ENCODE results near the gene KIF12.

The KIF12 gene

DNA sequence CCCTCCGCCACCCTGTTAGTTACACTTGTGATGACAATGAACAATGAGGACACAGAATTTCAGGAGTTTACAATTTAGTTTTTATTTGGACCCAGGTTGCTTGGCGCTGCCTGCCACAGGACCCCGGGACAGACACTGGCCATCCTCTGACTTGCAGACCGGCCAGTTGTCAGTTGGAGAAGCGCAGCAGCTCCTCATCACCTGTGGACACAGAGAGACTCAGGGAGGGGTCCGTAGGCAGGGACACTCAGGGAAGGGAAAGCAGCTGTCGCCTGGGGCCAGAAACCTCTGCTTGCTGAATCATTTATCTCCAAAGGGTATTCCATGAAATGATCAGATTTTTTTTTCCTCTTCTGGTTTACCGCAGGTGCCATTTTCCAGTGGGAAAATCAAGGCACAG lies 39.0 kb downstream of the KIF12 start:
- Histone ChIP-seq H3K9me3 (ENCODE audit: control insufficient read depth, insufficient read depth, low read length) (no peaks in the 10 kb centered on the region), H3K36me3 (ENCODE audit: insufficient read depth, low read length) (no peaks in the 10 kb centered on the region), H3K9ac (ENCODE audit: low read depth, low read length) (no peak overlapping the region), H3K4me1 (ENCODE audit: insufficient read depth, low read length) (no peaks in the 10 kb centered on the region)

DNA sequence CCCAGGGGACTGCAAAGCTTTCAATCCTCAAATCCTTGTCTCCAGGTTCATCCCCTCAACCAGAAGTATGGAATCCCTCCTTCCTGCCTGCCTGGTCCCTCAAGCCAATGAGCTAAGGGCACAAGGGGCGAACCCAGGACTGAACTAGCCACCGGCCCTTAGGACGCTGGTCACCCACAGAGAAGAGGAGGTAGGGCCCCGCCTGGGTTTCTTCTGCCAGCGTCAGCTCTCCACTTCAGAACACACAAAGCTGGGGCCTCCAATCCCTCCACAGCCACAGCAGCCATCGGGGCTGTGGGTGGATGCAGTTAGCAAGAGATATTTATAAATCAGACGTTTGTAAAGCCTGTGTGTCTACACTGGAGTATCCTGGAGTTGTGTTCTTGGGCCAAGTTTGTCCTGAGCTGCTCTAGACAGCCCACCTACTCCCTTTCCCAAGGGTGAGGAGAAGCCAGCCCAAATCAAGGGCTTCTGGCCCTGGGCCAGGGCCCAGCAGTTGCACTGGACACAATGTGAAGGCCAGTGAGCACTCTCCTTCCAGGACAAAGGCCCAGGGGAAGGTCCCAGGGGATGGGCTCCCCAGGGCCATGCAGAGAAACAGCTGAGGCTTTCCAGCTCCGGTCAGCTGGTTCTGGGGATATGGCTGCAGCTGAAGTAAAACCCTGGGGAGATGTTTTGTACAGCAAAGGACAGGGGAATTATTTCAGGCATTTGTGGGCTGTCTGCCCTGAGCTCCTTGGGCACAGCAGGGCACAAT lies 39.9 kb downstream of the KIF12 start:
- H3K36me3 ChIP-seq (ENCODE audit: insufficient read depth, low read length): no peaks in the 10 kb centered on the region
- H3K4me1 ChIP-seq (ENCODE audit: insufficient read depth, low read length): no peaks in the 10 kb centered on the region
- no peak overlapping the region for H3K9ac ChIP-seq (ENCODE audit: low read depth, low read length)
- no peaks in the 10 kb centered on the region for H3K9me3 ChIP-seq (ENCODE audit: control insufficient read depth, insufficient read depth, low read length)

DNA sequence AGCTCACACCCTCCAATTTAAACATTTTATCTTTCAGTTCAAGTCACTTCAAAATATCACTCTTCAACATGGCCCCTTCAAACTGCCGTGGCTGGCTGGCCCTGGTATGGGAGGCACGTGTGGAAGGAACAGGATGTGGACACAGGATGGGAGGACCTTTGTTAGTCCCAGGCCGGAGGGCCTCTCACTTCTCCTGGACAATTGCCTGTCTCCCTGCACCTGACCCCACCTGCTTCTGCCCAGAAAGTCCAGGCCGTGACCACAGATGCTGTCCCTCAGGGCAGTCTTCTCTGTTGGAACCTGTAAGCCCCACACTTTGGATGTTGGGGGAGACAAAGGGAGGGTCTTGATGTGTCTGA lies 40.4 kb downstream of the KIF12 start:
- no peaks in the 10 kb centered on the region for H3K9me3 ChIP-seq (ENCODE audit: control insufficient read depth, insufficient read depth, low read length)
- H3K9ac ChIP-seq (ENCODE audit: low read depth, low read length): no peak overlapping the region
- H3K36me3 ChIP-seq (ENCODE audit: insufficient read depth, low read length): no peaks in the 10 kb centered on the region
- H3K4me1 ChIP-seq (ENCODE audit: insufficient read depth, low read length): no peaks in the 10 kb centered on the region

DNA sequence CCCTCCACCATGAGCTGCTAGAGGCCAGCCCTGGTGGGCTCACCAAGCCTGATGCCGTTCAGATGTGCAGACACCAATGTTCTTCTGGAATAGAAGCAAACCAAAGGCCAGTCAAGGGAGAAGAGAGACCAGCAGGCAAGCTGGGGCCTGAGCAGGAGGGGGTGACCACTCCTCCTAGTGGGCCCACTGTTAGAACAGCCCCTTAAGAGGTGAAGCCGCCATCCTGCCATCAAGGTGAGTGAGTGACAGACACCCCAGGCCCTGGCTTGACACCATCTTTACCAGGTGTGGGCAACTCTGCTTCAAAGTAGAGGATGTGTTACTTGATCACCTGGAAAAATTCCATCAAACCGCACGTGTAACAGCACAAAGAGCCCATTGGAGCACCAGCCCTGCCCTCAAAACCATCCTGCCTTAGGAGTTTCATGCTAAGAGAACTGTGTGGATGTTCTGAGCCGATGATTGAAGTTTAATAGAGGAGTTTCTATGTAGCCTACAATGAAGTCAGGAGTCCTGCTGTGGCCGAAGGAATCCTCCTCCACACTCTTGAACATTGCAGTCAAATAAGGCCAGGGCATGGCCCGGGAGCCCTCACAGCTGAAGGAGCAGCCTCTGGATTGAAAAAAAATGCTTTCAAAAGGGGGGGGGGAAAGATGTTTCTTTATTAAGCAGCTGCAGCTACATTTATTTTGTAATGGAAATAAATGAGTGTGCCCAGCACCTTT lies 41.8 kb downstream of the KIF12 start:
- Histone ChIP-seq H3K4me1 (ENCODE audit: insufficient read depth, low read length) (no peaks in the 10 kb centered on the region), H3K36me3 (ENCODE audit: insufficient read depth, low read length) (no peaks in the 10 kb centered on the region), H3K9ac (ENCODE audit: low read depth, low read length) (no peak overlapping the region), H3K9me3 (ENCODE audit: control insufficient read depth, insufficient read depth, low read length) (no peaks in the 10 kb centered on the region)

DNA sequence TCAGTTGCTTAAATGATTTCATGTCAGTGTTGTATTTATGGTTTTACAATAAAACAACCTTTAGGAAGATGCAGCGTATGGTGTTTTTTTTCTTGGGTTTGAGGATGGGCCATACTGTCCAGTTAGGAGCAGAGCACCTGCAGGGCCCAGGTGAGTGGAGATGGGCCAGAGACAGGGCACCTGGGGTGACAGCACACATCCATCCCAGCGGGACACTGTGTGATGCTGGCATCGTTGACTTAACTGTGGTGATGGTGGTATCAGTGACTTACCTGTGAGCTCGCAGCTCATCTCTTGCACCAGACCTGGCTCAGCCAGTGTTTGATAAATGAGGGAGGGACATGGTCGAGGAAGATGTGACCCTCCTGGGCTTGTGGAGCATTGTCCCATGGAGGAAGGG lies 42.6 kb downstream of the KIF12 start:
- H3K36me3 ChIP-seq (ENCODE audit: insufficient read depth, low read length): no peaks in the 10 kb centered on the region
- H3K9ac ChIP-seq (ENCODE audit: low read depth, low read length): no peak overlapping the region
- H3K9me3 ChIP-seq (ENCODE audit: control insufficient read depth, insufficient read depth, low read length): no peaks in the 10 kb centered on the region
- no peaks in the 10 kb centered on the region for H3K4me1 ChIP-seq (ENCODE audit: insufficient read depth, low read length)

DNA sequence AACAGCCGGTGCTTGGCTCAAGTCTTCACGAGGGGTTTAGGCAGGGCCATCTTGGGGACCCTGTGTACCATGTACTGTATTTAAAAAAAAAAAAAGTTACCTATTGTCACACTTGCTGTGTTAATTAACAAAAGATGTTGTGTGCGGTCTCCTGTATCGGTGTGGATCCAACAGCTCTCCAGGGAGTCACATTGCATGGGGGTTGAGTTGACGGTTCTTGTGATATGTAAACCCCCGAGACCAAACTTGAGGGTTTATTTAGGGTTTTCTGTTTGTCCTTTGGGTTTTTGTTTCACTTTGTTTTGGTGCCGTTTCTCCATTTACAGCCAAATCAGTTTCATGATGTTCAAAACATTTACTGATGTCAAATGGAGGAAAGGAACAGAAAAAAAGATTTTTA lies 43.2 kb downstream of the KIF12 start:
- H3K9me3 ChIP-seq (ENCODE audit: control insufficient read depth, insufficient read depth, low read length): no peaks in the 10 kb centered on the region
- H3K36me3 ChIP-seq (ENCODE audit: insufficient read depth, low read length): no peaks in the 10 kb centered on the region
- no peak overlapping the region for H3K9ac ChIP-seq (ENCODE audit: low read depth, low read length)
- H3K4me1 ChIP-seq (ENCODE audit: insufficient read depth, low read length): no peaks in the 10 kb centered on the region

DNA sequence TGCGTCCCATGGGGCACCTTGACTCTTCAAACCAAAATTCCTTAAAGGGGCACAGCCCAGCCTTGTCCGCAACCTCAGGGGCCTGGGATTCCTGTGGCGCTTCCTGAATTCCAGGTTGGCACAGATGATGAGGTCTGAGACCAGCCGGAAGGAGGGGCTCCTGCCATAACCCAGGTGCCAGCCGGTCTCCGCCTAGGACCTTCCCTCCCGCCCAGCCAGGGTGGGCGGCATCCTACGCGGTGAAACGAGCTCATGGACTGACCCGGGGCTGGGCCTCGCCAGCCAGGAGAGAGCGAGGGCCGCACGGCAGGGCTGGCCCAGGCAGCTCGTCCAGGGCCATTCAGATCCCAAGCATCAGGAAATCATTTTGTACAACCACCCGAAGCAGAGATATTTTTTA lies 44.0 kb downstream of the KIF12 start:
- H3K9me3 ChIP-seq (ENCODE audit: control insufficient read depth, insufficient read depth, low read length): no peaks in the 10 kb centered on the region
- H3K4me1 ChIP-seq (ENCODE audit: insufficient read depth, low read length): no peaks in the 10 kb centered on the region
- H3K9ac ChIP-seq (ENCODE audit: low read depth, low read length): no peak overlapping the region
- H3K36me3 ChIP-seq (ENCODE audit: insufficient read depth, low read length): 0 out of 2 replicates have a peak, but pooled peaks cover 1% of the 10 kb centered on the region

DNA sequence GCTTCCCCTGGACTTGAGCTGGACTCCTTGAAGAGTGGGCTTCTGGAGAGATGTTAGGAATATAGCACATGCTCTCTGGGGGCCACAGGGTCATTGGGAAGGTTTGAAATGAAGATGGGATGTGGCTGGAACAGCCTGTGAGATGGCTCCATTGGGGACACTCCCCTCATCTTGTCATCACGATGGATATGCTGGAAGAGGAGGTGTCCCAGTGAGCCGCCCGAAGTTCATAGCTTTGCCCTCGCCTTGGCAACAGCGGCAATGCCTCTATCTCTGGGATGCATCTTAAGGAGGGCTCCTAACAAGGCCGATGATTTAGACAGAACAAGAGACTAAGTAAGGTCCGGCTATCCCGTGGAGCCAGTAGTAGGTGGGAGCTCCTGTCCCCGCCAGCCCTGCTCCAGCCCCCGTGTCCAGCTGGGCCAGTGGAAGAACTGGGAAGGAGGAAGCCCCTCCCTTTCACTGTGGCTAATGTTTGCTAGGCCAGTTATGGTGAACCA lies 44.9 kb downstream of the KIF12 start:
- Histone ChIP-seq H3K4me1 (ENCODE audit: insufficient read depth, low read length) (no peaks in the 10 kb centered on the region), H3K36me3 (ENCODE audit: insufficient read depth, low read length) (peaks cover 9% of the 10 kb centered on the region), H3K9ac (ENCODE audit: low read depth, low read length) (no peak overlapping the region), H3K9me3 (ENCODE audit: control insufficient read depth, insufficient read depth, low read length) (no peaks in the 10 kb centered on the region)

DNA sequence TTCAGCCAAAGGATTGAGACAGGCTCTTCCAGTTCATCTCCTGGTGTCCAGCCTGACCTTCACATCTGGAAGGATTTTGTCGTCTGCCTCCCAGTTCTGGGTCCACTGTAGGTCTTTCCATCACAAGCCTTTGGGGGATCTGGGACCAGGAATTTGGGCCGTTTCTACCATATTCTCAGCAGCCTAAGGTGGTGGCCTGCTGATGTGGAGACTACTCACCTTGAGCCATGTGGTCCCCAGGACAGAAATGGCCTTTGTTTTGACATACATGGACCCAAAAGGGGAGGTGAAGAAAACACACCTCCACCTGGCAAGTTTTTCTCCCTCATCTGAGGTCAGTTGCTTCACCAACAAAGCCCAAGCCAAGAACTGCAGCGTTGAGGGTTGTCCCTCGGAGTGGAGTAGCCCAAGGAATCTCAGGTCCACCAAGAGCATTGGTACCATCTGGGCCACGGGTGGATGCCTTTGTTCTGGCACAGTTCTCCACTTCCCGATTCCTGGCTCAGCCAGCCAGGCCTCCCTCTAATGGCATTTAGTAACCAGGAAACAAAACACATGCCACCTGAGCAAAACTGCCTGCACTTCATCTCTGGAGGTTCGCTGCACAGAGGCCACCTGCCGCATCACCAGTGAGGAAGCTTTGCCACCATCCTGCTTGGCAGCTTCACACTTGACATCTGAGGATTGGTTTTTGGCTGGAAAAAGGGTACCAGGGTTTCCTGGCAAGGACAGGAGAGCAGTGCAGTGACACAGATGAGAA lies 45.7 kb downstream of the KIF12 start:
- Histone ChIP-seq H3K4me1 (ENCODE audit: insufficient read depth, low read length) (no peaks in the 10 kb centered on the region), H3K36me3 (ENCODE audit: insufficient read depth, low read length) (peaks cover 13% of the 10 kb centered on the region), H3K9me3 (ENCODE audit: control insufficient read depth, insufficient read depth, low read length) (no peaks in the 10 kb centered on the region), H3K9ac (ENCODE audit: low read depth, low read length) (no peak overlapping the region)

DNA sequence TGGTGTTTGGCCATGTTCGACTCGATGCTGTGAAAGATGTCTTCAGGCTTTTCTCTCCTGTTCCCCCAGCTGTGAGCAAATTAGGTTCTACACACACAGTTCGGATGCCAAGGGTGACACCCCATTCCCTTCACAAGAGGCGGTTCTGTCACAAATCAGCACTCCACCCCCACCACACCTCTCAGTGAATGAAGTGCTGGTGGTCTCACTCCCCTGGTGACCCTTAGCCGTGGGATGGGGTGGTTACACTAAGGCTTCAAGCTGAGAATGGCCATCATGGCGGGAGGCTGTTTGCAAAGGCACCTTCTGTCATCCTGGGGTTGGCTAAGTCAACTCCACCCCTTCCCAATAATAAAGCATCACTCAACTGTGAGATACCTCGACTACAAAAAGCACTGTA lies 47.4 kb downstream of the KIF12 start:
- no peaks in the 10 kb centered on the region for H3K9me3 ChIP-seq (ENCODE audit: control insufficient read depth, insufficient read depth, low read length)
- H3K36me3 ChIP-seq (ENCODE audit: insufficient read depth, low read length): peaks cover 13% of the 10 kb centered on the region
- no peaks in the 10 kb centered on the region for H3K4me1 ChIP-seq (ENCODE audit: insufficient read depth, low read length)
- no peak overlapping the region for H3K9ac ChIP-seq (ENCODE audit: low read depth, low read length)

DNA sequence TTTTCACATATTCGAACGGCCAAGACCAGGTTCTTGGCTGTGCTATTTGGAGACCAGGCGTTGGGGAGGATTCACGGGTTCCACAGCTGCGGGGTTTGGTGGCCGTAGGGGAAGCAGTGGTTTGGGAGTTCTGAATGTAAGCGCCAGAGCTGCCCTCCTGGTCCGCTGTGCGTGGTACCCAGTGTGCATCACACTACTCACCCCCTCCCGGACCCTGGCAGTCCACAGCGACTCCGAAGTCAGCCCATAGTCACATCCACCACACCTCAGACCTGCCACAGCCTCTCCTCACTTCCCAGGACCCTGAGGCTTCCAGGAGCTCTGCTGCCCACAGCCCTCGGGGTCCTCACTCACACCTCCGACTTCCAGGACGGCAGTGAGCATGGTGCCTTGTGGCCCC lies 47.8 kb downstream of the KIF12 start:
- Histone ChIP-seq H3K36me3 (ENCODE audit: insufficient read depth, low read length) (peaks cover 13% of the 10 kb centered on the region), H3K9ac (ENCODE audit: low read depth, low read length) (no peak overlapping the region), H3K4me1 (ENCODE audit: insufficient read depth, low read length) (no peaks in the 10 kb centered on the region), H3K9me3 (ENCODE audit: control insufficient read depth, insufficient read depth, low read length) (no peaks in the 10 kb centered on the region)

DNA sequence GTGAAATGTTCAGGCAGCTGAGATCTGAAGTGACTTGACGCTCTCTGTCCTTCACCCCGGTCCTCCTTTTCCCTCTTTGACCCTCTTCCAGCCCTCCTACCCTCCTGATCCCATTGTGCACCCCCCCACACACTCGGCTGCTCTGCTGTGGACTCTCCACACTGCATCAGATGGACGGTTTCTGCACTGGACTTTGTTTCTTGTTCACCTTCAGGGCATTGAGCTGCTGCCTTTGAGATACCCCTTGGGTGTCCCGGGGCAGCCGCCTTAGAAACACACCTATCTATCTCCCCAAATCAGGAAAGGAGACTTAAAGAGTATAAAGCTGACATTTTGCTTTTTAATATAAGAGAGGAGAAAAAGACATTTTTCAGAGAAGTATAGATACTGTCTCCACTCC lies 48.4 kb downstream of the KIF12 start:
- H3K4me1 ChIP-seq (ENCODE audit: insufficient read depth, low read length): no peaks in the 10 kb centered on the region
- H3K9ac ChIP-seq (ENCODE audit: low read depth, low read length): no peak overlapping the region
- H3K36me3 ChIP-seq (ENCODE audit: insufficient read depth, low read length): peaks cover 13% of the 10 kb centered on the region
- H3K9me3 ChIP-seq (ENCODE audit: control insufficient read depth, insufficient read depth, low read length): no peaks in the 10 kb centered on the region

DNA sequence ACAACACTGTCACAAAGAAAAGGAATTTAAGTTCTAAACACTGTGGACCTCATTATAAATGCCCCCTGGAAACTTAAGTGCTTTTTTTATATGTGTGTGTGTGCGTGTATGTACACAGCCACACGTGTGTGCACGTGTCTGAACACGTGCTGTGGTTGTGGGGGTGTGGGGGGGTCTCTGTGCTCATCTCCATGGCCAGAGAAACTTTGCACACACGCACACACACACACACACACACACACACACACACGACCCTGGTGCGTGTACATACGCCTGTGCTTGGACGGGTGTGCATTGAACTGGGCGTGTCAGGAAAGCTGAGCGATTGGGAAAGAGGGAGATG lies 48.9 kb downstream of the KIF12 start:
- Histone ChIP-seq H3K4me1 (ENCODE audit: insufficient read depth, low read length) (no peaks in the 10 kb centered on the region), H3K36me3 (ENCODE audit: insufficient read depth, low read length) (peaks cover 13% of the 10 kb centered on the region), H3K9me3 (ENCODE audit: control insufficient read depth, insufficient read depth, low read length) (no peaks in the 10 kb centered on the region), H3K9ac (ENCODE audit: low read depth, low read length) (no peak overlapping the region)

DNA sequence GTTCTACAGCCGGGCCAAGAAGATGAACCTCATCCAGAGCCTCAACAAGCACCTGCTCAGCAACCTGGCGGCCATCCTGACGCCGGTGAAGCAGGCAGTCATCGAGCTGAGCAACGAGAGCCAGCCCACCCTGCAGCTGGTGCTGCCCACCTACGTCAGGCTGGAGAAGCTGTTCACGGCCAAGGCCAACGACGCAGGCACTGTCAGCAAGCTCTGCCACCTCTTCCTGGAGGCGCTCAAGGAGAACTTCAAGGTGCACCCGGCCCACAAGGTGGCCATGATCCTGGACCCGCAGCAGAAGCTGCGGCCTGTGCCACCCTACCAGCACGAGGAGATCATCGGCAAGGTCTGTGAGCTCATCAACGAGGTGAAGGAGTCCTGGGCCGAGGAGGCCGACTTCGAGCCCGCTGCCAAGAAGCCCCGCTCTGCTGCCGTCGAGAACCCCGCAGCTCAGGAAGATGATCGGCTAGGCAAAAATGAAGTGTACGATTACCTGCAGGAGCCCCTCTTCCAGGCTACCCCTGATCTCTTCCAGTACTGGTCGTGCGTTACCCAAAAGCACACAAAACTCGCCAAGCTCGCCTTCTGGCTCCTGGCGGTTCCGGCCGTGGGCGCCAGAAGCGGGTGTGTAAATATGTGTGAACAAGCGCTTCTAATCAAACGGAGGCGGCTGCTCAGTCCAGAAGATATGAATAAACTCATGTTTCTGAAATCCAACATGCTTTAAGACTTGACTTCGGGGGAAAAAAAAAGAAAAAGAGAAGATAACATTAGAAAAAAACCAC lies 49.5 kb downstream of the KIF12 start:
- Histone ChIP-seq H3K4me1 (ENCODE audit: insufficient read depth, low read length) (no peaks in the 10 kb centered on the region), H3K36me3 (ENCODE audit: insufficient read depth, low read length) (peaks cover 13% of the 10 kb centered on the region), H3K9me3 (ENCODE audit: control insufficient read depth, insufficient read depth, low read length) (no peaks in the 10 kb centered on the region), H3K9ac (ENCODE audit: low read depth, low read length) (no peak overlapping the region)
